HS-27A (cell line): ENCODE measurements around the gene PTPN21.

ENCODE experiments used
- DNase-seq: peaks from one replicate; pipeline ENCODE4 v3.0.0-alpha.2; 2012; ENCODE audit warnings: low read depth, missing footprints

The PTPN21 gene

GRCh38 chr14:88504602-88505001, 50.2 kb downstream of the PTPN21 start:
- no peak for DNase-seq

- no peak for DNase-seq
Observed at GRCh38 chr14:88503754-88504406, 50.9 kb downstream of the PTPN21 start.

GRCh38 chr14:88502740-88503139, 52.1 kb downstream of the PTPN21 start:
- no peak for DNase-seq

- no peak for DNase-seq
Observed at GRCh38 chr14:88500611-88501010, 54.2 kb downstream of the PTPN21 start.

- DNase-seq: no peak
Observed at GRCh38 chr14:88499225-88499624, 55.6 kb downstream of the PTPN21 start.

- DNase-seq: no peak
Observed at GRCh38 chr14:88496414-88496813, 58.4 kb downstream of the PTPN21 start.

GRCh38 chr14:88493392-88494185, 61.2 kb downstream of the PTPN21 start:
- no peak for DNase-seq

- peak; percentile 26 for DNase-seq
Observed at GRCh38 chr14:88492272-88493089, 62.3 kb downstream of the PTPN21 start.

- no peak for DNase-seq
Observed at GRCh38 chr14:88490168-88490567, 64.6 kb downstream of the PTPN21 start.

GRCh38 chr14:88488897-88489296, 65.9 kb downstream of the PTPN21 start:
- DNase-seq: no peak

- DNase-seq: no peak
Observed at GRCh38 chr14:88488081-88488480, 66.7 kb downstream of the PTPN21 start.

GRCh38 chr14:88482524-88482923, 72.3 kb downstream of the PTPN21 start:
- DNase-seq: no peak

- no peak for DNase-seq
Observed at GRCh38 chr14:88481794-88482193, 73.0 kb downstream of the PTPN21 start.

GRCh38 chr14:88481059-88481458, 73.7 kb downstream of the PTPN21 start:
- DNase-seq: no peak

GRCh38 chr14:88479574-88479987, 75.2 kb downstream of the PTPN21 start:
- DNase-seq: no peak

- no peak for DNase-seq
Observed at GRCh38 chr14:88478931-88479330, 75.9 kb downstream of the PTPN21 start.

GRCh38 chr14:88477513-88478250, 77.1 kb downstream of the PTPN21 start:
- DNase-seq: no peak

GRCh38 chr14:88476825-88477224, 78.0 kb downstream of the PTPN21 start:
- DNase-seq: no peak

GRCh38 chr14:88476214-88476774, 78.5 kb downstream of the PTPN21 start:
- DNase-seq: no peak

- DNase-seq: no peak
Observed at GRCh38 chr14:88473791-88474190, 81.0 kb downstream of the PTPN21 start.

- no peak for DNase-seq
Observed at GRCh38 chr14:88470542-88471440, 84.0 kb downstream of the PTPN21 start.
